ENCODE data around the gene COX7A2. TPM values are rescaled to one million over a fixed set of nuclear protein-coding genes. Genes with fewer than 3 reads are reported as not detected.

COX7A2 gene
- total RNA-seq (2016; rRNA removed; fragmentation: Illumina TruSeq; extraction: Trizol) (481 and 556 TPM in 2 replicates), polyA plus RNA-seq (2011; rRNA removed) (311 and 407 TPM in 2 replicates), polyA minus RNA-seq (2011; rRNA and poly(A)+ RNA removed; ENCODE audit: low replicate concordance) (63.3 and 108 TPM in 2 replicates), Bru-seq, nascent RNA (percentile 89 among the genes with signal in this experiment), BruChase-seq, experiment 1, labeled RNA remaining after a 6-hour chase (percentile 93 among the genes with signal in this experiment), BruChase-seq, experiment 2, labeled RNA remaining after a 2-hour chase (percentile 91 among the genes with signal in this experiment)
- 280 and 328 TPM in 2 replicates for total RNA-seq (2016; cell fraction: cytosol; rRNA removed; fragmentation: Illumina TruSeq; extraction: Trizol; ENCODE audit: low read depth)
- 517 and 605 TPM in 2 replicates for total RNA-seq (2016; cell fraction: insoluble cytoplasmic fraction; rRNA removed; fragmentation: Illumina TruSeq; extraction: Trizol)
- total RNA-seq (2016; cell fraction: membrane; rRNA removed; fragmentation: Illumina TruSeq; extraction: Trizol): 294 and 325 TPM in 2 replicates
- 231 and 261 TPM in 2 replicates for total RNA-seq (2016; cell fraction: nucleus; rRNA removed; fragmentation: Illumina TruSeq; extraction: Trizol)
- polyA plus RNA-seq (2011; cell fraction: cytosol; rRNA removed): 137 and 186 TPM in 2 replicates
- polyA plus RNA-seq (2011; cell fraction: nucleus; rRNA removed): 59.1 and 61.9 TPM in 2 replicates
- 241 and 395 TPM in 2 replicates for polyA plus RNA-seq (2012)
- 218 and 256 TPM in 2 replicates for polyA plus RNA-seq (2016; cell fraction: cytosol; fragmentation: Illumina TruSeq; extraction: Trizol; ENCODE audit: low read depth)
- 311 and 334 TPM in 2 replicates for polyA plus RNA-seq (2016; cell fraction: insoluble cytoplasmic fraction; fragmentation: Illumina TruSeq; extraction: Trizol; ENCODE audit: low read depth)
- polyA plus RNA-seq (2016; cell fraction: membrane; fragmentation: Illumina TruSeq; extraction: Trizol; ENCODE audit: low read depth): 165 and 228 TPM in 2 replicates
- 278 and 326 TPM in 2 replicates for polyA plus RNA-seq (2016; cell fraction: nucleus; fragmentation: Illumina TruSeq; extraction: Trizol; ENCODE audit: insufficient read depth, low read depth)
- 36.2 and 38.6 TPM in 2 replicates for polyA minus RNA-seq (2011; cell fraction: cytosol; rRNA and poly(A)+ RNA removed)
- polyA minus RNA-seq (2011; cell fraction: nucleus; rRNA and poly(A)+ RNA removed): 17.8 and 18.6 TPM in 2 replicates
- long read RNA-seq, experiment 1, transcript COX7A2-202 (4 exons, 773 nt): major isoform, 318 of 335 reads
- long read RNA-seq, experiment 1, transcript COX7A2-206 (3 exons, 325 nt): minor isoform, 5 of 335 reads
- long read RNA-seq, experiment 1, partial matches to known transcripts: 1 of 335 reads
- long read RNA-seq, experiment 1, other reads (novel, unspliced or antisense): 11 of 335 reads
- long read RNA-seq, experiment 2, transcript COX7A2-202 (4 exons, 773 nt): major isoform, 300 of 371 reads
- long read RNA-seq, experiment 2, transcript COX7A2-206 (3 exons, 325 nt): minor isoform, 11 of 371 reads
- long read RNA-seq, experiment 2, partial matches to known transcripts: 10 of 371 reads
- long read RNA-seq, experiment 2, other reads (novel, unspliced or antisense): 45 of 371 reads

GRCh38 chr6:75243333-75244062, at the start of gene COX7A2:
TSS of gene COX7A2 (minus strand) at chr6:75243801. CDS start at chr6:75243734, 67 bp downstream.
- H3K36me3 ChIP-seq (replicated peaks in 1 of 2; ENCODE audit: control insufficient read depth in 1 of 2, insufficient read depth in 2 of 2, low read length in 2 of 2): peaks cover 1 to 13% of the 10 kb centered on the region in 2 experiments; a peak in 4 of 5 replicates
- BruUV-seq (replicated peaks): TSS peak; percentile 78
- FAIRE-seq (peak; percentile 96), DNase-seq (ENCODE audit: low spot score) (peak; percentile 96), ATAC-seq (peak; percentile 98)
- peak within 1 kb of the TSS; percentile 97 for H3K9ac ChIP-seq (ENCODE audit: insufficient read depth, low read depth, low read length)
- H3K4me3 ChIP-seq (replicated peaks in 1 of 3; ENCODE audit: insufficient read depth in 1 of 3, low read depth in 2 of 3, low read length in 3 of 3): peak within 1 kb of the TSS; percentile 84 to 93 (median 89)
- 1% methylated on average over 36 of the region's 36 CpGs for WGBS (ENCODE audit: low lambda C conversion rate)
- ChIA-PET POLR2A (interaction anchor here (0.7 to 2.8 kb wide), 9 partner anchors 19 to 1589 kb away, joined by 3 to 28 read pairs (median 5); partner anchors contain the start of genes SENP6 and TMEM30A), CTCF (ENCODE audit: low intra/inter-chr PET ratio, low total read pairs) (no interaction called here)
- no peaks in the 10 kb centered on the region; a peak in 1 of 5 replicates for H3K27me3 ChIP-seq (ENCODE audit: control insufficient read depth in 1 of 2, insufficient read depth in 2 of 2, low read length in 2 of 2)
- peaks cover 31% of the 10 kb centered on the region for H3K79me2 ChIP-seq (ENCODE audit: insufficient read depth, low read length)
- in situ Hi-C loops (cut with HindIII; ENCODE audit: extremely low pct_ligation_motif_present, low pct_unique_long_range_greater_than_20kb) (no loop called here), intact Hi-C loops (cut with micrococcal nuclease; ENCODE audit: unreplicated experiment) (loop anchor here (1.0 to 5.0 kb wide), 2 partner anchors 41 to 1591 kb away; partner anchors contain the start of genes SLC17A5 and TMEM30A)
- H2AFZ ChIP-seq (ENCODE audit: low read length): peak within 1 kb of the TSS; percentile 91
- H4K20me1 ChIP-seq (ENCODE audit: insufficient read depth, low read length): peaks cover 8% of the 10 kb centered on the region; the same call in 1 of the 2 replicates
- H3K4me2 ChIP-seq (ENCODE audit: low read depth, low read length): peak within 1 kb of the TSS; percentile 91
- peaks cover 22% of the 10 kb centered on the region for H3K4me1 ChIP-seq (ENCODE audit: insufficient read depth, low read length)
- H3K27ac ChIP-seq (ENCODE audit: extremely low read length, insufficient read depth, low read length): peak within 1 kb of the TSS; percentile 91
- H3K9me3 ChIP-seq (ENCODE audit: low read length): no peaks in the 10 kb centered on the region
- TF ChIP-seq ZNF639 (CRISPR knock-in tag; conservative IDR thresholded peaks at IDR 0.05) (0 out of 2 replicates have a peak, but pooled peaks have one; percentile 24), IRX3 (CRISPR knock-in tag; IDR thresholded peaks at IDR 0.05; ENCODE audit: borderline replicate concordance, low read depth) (no peak), BORCS8-MEF2B (CRISPR knock-in tag; IDR thresholded peaks at IDR 0.05) (peak; percentile 51; the same call in 1 of the 2 replicates), ZNF44 (CRISPR knock-in tag; IDR thresholded peaks at IDR 0.05) (peak; percentile 53; the same call in 1 of the 2 replicates), JUND (CRISPR knock-in tag; IDR thresholded peaks at IDR 0.05) (no peak), PLSCR1 (CRISPR knock-in tag; IDR thresholded peaks at IDR 0.05; ENCODE audit: borderline replicate concordance) (no peak), ZBTB25 (CRISPR knock-in tag; IDR thresholded peaks at IDR 0.05) (peak; percentile 89), CEBPG (CRISPR knock-in tag; IDR thresholded peaks at IDR 0.05) (peak; percentile 85)

All from HepG2 (cell line).